NCI-H510A treated with DMSO at 0.1 percent for 48 hours (cell line): ENCODE results near the gene TSC22D4.
"Not testable (repeated sequence)": the region's sequence is repeated elsewhere in the genome, so short reads cannot be mapped to it uniquely, and the experiment has no call there.

ENCODE experiments used
- DNase-seq: peaks from one replicate; lab custom pipeline; 2025; lab: John Stamatoyannopoulos, UW

TSC22D4 gene

GRCh38 chr7:100472854-100473499, 6.0 kb downstream of the TSC22D4 start:
- DNase-seq = no peak

- DNase-seq = no peak
Observed at GRCh38 chr7:100472121-100472851, 6.7 kb downstream of the TSC22D4 start.

GRCh38 chr7:100471021-100471420, 8.0 kb downstream of the TSC22D4 start:
- no peak for DNase-seq

DNA sequence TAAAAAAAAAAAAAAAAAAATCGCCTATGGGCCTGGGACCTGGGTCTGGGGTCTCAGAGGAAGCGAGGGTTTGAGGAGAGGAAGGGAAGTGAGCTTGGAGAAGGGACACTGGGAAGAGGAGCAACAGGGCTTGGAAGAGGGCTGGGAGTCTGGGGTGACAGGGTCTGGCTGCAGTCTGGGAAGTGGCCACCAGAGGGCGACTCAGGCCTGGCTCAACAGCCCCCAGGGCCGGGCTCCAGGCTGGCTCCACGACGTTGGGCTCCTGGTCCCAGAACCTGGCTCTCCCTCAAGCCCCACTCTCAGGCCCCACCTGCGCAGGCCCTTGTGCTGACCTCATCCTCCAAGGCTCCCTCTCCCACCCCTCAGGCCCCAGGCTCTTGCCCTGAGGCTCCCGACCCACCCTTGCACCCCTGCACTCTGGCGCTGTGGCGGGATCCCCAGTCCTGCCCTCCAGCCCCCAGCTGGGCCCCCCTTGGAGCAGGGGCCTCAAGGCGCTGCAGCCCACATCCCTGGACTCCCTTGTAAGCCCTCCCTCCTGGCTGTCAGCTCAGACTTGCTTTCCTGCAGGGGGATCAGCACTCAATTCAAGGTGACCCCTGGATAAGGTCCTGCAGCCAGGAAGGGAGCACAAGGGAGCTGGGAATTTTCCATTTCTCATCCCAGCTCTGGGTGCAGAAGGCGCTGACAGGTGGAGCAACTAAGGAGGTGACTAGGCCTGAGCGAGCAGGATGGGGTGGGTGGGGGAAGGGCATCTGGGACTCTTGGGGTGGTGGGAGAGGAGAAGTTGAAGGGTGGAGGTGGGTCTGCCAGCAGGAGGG, 9.6 kb downstream of the TSC22D4 start:
- peak; percentile 64 for DNase-seq

GRCh38 chr7:100467638-100468373, 11.2 kb downstream of the TSC22D4 start:
- DNase-seq = no peak

DNA sequence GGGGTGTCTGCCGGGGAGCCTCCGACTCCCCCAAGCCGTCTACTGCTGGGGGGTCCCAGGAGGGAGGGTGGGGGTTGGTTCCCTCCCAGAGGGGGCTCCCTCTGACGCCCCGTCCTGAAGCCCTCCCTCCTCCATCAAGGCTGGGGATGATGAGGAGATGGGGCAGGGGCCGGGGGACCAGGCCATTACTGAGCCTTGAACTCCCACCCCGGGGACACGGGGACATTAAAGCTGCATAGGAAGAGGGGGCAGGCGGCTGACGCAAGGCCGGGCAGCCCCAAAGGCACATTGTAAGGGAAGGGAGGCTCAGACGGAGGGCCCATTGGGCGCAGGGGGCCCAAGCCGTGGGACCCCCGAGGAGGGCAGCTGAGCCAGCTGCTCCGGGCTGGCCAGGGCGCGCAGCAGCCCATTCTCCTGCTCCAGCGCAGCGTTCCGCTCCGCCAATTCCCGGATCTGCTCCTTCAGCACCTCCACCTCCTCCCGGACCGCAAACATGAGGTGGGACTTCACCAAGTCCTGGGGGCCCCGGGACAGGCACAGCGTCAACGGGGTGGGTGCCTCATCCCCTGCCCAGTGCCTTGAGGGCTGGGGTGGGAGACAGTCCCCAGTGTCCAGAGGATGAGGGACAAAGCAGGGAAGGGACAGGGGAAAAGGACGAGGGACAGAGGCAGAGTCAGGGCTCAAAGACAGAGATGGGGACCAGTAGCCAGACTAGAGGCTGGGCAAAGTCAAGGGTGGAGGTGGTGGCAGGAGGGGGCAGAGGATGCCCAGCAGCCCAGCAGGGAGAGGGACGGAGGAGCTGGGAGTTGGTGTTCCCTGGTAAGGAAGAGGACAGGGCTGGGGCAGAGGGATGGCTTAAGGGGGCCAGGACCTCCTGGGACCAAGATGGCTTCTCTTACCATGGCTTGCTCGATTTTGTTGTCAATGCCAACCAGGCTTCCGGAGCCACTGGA, 12.1 kb downstream of the TSC22D4 start:
- DNase-seq = no peak

DNA sequence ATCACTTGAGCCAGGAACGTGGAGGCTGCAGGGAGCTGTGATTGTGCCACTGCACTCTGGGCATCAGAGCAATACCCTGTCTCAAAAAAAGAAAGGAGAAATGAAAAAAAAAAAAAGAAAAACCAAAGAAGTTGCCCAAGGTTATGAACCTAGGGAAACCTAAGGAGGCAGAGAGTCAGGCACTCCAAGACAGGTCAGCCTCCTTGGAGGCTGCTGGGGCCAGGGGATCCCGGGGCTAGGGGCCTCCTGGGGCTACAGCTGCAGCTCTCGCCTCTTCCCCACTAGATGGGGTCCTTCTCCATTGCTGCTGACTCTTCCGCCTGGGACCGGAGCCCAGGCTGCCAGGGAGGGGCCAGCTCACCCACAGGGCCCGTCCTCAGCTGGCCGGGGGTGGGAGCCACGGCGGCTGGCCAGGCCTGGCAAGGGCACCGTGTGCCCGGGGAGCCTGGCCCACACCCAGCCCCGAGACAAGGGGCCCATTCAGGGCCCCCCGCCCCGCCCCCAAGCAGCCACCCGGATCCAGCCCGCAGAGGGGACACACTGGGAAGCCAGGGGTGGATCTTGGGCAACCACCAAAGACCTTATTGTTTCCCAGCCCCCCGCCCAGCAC, 13.2 kb downstream of the TSC22D4 start:
- DNase-seq = no peak

DNA sequence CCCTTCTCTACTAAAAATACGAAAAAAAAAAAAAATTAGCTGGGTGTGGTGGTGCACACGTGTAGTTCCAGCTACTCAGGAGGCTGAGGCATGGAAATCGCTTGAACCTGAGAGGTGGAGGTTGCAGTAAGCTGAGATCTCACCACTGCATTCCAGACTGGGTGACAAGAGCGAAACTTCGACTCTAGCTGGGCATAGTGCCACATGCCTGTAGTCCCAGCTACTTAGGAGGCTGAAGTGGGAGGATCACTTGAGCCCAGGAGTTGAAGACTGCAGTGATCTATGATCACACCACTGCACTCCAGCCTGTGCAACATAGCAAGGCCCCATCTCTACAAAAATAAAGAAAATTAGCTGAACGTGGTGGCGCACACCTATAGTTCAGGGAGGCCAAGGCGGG, 13.7 kb downstream of the TSC22D4 start:
- no peak for DNase-seq

- no peak for DNase-seq
Observed at GRCh38 chr7:100464791-100465190, 14.2 kb downstream of the TSC22D4 start.

DNA sequence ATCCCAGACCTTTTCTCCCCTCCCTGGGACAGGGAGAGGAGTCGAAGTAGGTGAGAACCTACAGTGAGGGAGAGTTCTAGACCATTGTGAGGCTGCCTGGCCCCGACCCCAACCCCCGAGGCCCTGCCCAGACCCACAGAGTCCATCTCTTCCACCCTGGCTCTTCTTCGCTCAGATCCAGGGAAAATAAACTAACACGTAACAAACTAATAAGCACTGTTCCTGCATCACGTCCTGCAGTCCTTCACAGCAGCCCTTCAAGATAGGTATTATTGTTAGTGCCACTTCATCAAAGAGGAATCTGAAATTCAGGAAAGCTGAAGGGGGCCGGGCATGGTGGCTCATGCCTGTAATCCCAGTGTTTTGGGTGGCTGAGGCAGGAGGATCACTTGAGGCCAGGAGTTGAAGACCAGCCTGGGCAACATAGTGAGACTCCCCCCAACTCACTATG, 14.8 kb downstream of the TSC22D4 start, which contains the start of gene SPACDR:
Gene SPACDR, minus strand, starts transcription at position 51 of the 451 bp plus-strand sequence. CDS start 235 bp downstream, outside the sequence.
- DNase-seq = no peak

DNA sequence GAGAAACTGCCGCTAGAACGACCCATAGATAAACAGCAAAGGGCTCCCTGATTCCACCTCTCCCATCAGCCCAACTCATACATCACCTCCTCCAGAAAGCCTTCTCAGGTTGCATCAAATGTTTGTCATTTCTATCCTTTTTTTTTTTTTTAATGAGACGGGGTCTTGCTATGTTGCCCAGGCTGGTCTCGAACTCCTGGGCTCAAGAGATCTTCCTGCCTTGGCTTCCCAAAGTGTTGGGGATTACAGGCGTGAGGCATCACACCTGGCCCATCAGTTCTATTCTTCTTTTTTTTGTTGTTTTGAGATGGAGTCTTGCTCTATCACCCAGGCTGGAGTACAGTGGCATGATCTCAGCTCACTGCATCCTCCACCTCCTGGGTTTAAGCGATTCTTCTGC, 22.0 kb downstream of the TSC22D4 start:
- DNase-seq = no peak

- DNase-seq = no peak
Observed at GRCh38 chr7:100456562-100456961, 22.5 kb downstream of the TSC22D4 start.

GRCh38 chr7:100455206-100455605, 23.8 kb downstream of the TSC22D4 start:
- DNase-seq = no peak

GRCh38 chr7:100453854-100454253, 25.2 kb downstream of the TSC22D4 start:
- DNase-seq = not testable (repeated sequence)

- no peak for DNase-seq
Observed at GRCh38 chr7:100452513-100452912, 26.5 kb downstream of the TSC22D4 start.

- DNase-seq = no peak
Observed at GRCh38 chr7:100449190-100449795, 29.7 kb downstream of the TSC22D4 start.

DNA sequence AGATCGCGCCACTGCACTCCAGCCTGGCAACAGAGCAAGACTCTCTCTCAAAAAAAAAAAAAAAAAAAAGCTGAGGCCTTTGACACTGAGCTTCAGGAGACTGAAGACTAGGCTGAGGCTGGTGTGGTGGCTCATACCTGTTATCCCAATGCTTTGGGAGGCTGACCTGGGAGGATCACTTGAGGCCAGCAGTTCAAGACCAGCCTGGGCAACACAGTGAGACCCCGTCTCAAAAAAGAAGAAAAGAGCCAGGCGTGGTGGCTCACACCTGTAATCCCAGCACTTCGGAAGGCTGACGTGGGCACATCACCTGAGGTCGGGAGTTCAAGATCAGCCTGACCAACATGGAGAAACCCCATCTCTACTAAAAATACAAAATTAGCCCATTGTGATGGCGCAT, 31.7 kb downstream of the TSC22D4 start:
- not testable (repeated sequence) for DNase-seq

DNA sequence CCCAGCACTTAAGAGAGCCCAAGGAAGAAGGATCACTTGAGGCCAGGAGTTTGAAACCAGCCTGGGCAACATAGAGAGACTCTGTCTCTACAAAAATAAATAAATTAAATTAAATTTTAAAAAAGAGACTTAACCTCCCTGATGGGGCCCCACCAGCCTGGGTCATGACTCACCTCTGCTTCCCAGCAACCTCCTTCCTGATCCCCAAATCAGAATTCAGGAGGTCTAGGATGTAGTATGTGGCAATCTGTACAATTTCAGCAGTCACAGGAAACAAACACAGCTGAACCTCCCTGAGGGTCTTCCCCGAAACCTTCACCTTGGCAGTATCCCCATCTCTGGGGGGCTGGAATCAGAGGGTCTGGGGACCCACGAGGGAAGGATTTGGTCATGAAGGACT, 33.0 kb downstream of the TSC22D4 start:
- DNase-seq = no peak

- DNase-seq = no peak
Observed at GRCh38 chr7:100444311-100445278, 34.4 kb downstream of the TSC22D4 start.
